ENCODE results near the gene TBX21.

The TBX21 gene

DNA sequence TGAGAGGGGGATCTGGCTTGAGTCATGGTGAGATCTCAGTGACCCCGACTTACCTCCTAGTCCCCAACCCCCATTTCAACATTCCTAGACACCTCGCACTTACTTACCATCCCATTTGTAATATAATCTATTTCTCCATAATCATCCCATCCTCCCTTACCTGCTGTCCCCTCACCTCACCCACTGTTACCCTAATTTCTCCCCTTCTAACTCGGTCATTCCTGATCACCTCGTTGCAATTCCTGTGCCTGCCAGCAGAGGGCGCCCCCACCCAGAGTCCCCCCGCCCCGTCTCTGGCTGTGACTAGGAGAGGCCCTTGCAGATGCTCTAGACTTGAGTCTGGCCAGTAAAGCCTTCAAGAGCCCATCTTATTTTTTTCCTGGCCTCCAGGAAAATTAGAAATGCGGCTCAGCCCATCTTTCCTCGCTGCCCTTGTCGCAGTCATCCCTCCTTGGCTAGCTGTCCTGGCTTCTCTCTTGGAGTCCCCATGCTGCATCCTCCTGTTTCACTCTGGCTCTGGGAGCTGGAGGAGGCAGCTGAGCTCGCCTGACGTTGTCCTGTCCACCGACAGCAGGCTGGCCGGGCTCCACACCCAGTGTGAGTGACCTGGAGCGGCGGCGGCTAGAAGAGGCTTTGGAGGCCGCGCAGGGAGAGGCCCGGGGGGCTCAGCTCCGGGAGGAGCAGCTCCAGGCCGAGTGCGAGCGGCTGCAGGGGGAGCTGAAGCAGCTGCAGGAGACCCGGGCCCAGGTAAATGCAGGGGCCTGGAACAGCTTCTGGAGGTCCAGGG, 34.1 kb upstream of the TBX21 start:
- DNase-seq (ENCODE audit: low read depth in 2 of 2): no peak

DNA sequence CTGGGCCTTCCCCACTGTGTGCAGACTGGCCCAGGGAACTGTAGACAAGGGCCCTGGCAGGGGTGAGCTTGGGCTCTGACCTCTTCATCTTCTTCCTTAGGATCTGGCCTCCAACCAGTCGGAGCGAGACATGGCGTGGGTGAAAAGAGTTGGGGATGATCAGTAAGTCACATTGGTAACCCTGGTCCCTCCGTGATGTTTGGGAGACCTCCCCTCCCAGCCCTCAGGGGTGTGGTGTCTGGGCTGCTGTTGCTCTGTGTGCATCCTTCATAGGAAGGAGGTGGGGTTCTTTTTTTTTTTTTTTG, 33.5 kb upstream of the TBX21 start:
- DNase-seq (ENCODE audit: low read depth in 2 of 2): no peak

DNA sequence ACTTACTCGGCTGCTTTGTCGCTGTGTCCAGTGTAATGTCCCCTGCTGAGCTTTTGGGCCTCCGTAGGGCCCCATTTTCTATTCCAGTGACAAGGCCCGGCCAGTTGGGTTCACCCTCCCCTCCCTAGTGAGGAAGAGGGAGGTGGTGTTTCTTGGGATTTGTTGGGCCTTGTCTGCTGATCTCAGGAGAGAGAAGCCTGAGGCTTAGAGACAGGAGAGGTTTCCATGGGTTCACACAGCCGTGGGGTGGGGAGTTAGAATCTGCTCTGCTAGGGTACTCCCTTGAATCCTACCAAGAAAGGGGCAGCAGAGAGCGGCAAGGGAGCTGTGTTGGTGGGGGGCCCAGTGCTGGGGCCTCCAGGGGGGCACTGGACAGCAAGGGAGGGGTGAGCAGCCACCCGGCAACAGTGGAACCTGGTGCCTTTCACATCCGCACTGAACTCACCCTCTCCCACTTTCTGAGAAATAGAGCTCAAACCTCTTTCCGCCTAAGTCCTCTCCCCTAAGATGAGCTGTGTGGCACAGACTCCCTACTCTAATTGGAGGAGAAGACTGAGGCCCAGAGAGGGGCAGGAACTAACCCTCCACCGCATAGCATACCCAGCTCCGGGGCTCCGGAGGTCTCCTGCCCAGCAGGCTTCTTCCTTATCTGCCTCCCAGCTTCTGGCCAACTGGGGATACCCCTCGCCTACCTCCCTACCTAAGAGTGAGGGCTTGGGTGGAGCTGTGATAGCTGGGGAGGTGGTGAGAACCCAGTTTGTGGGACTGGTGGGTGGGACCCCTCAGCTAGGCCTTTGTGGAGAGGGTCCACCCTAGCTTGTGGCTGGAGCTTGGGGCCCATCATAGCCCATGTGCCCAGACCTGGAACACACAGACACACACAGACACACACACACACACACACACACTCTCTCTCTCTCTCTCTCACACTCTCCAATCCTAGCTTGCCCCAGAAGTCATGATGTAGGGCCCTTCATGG, 32.3 kb upstream of the TBX21 start:
- no peak for DNase-seq (ENCODE audit: low read depth in 2 of 2)

DNA sequence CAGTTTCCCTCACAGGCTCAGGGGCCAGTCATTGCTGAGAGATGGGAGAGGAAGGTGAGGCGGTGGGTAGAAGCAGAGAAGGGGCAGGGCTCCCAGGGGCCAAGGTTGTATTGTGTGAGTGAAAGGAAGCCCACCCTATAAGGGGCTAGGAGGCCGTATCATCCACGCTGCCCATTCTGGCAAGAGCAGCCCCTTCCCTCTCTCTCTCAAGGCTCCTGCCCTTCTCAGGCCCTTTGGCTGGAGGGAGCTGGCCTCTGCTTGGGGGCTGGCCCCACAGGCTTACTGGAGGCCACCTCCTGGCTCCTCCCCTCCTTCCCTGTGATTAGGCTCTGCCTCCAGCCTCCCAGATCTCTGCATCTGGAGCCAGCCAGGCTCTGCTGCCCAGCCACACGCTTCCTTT, 31.4 kb upstream of the TBX21 start:
- no peak for DNase-seq (ENCODE audit: low read depth in 2 of 2)

DNA sequence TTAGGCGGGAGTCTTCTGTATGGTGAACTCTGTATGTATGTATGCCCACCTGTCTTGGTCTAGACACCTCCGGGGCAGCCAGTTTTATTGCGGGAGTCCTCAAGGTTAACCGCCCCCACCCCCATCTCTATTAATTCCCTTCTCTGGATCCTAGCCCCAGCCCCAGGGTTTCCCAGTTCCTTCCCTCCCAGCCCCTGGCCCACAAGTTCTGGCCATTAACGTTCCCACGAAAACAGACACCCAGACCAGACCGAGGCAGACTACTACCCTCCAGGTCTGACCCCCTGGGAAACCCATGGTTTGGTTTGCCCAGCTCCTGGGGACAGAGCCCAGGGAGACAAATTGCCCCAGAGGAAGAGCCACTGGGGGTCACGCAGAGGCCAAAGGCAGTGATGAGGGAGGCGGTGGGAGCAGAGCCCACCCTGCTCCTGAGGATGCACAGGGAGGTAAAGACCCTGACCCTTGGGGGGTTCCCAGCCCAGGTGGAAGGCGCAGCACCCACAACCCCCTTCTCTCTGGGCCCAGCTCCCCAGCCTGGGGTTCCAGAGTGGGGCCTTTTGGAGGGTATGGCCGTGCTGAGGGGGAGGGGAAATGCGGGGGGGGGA, 30.5 kb upstream of the TBX21 start:
- no peak for DNase-seq (ENCODE audit: low read depth in 2 of 2)

DNA sequence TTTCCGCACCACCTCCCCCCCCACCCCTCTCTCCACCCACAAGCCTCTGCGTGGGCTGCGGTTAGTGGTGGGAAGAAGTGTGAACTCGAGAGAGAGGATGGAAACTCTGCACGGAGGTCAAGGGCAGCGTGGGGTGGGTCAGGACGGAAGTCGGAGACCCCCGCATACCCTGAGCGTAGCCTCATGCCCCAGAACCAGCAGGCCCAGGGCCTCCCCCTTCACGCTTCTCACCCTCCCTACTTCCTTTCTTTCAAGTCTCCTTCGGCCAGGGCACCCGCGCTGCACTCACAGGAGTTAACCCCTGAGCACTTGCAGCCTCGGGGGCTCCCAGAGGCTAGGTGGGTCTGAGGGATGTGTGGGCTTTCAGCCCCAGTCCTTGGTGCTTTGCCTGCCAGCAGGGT, 29.8 kb upstream of the TBX21 start:
- no peak for DNase-seq (ENCODE audit: low read depth in 2 of 2)

DNA sequence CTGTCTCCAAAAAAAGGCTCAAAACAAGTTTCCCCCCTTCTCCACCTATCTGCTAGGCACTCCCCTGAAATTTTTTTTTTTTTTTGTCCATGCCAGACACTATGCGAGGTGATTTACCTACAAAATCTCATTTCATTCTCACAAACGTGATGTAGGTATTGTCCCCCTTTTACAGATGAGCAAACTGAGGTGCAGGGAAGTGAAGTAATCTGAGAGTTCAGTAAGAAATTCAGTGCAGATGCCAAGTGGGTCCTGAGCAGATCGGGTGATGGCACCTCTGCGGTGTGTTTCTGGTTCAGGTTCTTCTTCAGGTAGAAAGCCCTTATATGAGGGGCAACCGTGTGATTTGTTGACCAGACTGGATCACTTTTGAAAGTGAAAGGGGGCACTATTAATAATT, 29.4 kb upstream of the TBX21 start:
- DNase-seq (ENCODE audit: low read depth in 2 of 2): no peak

DNA sequence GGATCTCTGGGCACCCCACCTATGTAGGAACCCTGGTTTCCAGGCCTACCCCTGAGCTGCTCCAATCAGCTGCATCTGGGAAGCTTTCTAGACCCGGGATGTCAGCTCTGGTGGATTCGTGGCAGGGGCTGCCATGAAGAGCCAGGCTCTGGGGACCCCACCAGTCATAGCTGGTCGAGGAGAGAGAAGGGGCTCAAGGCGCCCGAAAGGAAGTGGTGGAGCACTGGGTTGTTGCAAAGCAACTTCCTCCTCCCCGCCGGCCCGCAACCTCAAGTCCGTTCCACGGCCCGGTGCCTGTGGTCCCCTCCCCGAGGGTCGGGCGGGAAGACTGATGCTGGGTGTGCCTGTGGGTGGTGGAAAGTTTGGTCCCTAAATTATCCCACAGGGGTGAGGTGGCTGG, 28.9 kb upstream of the TBX21 start:
- DNase-seq (ENCODE audit: low read depth in 2 of 2): no peak

DNA sequence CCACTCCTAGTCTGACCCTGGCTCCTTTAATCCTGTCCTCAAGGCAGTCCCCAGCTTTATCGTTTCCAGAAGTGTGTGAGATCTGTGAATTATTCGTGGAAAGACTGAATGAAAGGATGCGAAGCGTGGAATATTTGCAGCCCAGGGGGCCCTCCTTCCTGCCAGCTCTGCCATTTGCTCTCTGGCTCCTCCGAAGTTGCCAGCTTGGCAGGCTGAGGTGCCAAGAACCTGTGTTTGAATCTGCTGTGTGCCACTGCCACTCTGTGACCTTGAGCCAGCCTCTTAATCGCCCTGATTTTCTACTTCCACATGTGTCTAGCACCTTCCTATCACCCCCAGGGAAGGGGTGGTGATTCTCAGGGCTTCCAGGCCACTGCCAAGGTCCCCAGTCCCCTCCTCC, 28.3 kb upstream of the TBX21 start:
- no peak for DNase-seq (ENCODE audit: low read depth in 2 of 2)

DNA sequence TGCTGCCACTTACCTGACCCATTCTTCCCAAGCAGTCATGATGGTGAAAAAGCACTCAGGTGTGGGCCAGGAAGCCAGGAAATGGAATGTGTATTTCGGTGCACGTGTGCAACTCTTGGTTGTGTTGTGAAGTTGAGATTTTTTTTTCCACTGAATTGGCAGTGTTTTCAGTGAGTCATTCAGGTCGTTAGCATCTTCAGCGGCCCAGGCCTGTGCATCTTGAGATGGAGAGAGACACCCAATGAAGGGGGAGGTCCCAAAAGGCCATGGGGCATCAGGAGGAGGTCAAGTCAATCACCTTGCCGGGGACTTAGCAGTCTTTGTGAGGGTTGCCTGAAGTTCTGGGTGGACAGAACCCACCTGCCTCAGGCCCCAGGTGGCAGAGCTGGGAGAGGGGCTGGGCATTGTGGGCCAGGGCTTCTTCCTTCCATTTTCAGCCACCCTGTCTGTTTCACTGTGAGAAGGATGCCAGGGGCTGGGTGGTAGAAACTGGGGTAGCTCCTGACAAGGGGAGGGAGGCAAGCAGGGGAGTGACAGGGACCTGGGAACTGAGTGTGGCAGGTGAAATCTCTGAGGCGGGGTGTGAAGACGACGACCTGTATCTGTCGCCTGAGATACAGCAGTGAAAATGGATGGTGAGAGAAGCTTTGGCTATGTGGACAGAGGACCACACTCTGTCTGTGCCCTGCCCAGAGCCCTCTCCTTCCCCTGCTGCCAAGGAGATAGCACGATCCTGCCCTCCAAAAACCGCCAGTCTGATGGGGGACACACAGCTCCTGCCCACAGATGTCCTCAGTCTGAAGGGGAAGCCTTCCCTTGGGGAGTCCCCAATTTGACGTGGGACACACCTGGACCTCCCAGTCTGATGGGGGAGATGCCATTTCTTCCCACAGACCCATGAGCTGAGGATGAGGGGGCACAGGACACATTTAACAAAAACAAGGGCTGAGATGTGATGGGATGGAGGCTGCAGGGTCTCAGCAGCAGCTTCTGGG, 27.2 kb upstream of the TBX21 start:
- no peak for DNase-seq (ENCODE audit: low read depth in 2 of 2)

DNA sequence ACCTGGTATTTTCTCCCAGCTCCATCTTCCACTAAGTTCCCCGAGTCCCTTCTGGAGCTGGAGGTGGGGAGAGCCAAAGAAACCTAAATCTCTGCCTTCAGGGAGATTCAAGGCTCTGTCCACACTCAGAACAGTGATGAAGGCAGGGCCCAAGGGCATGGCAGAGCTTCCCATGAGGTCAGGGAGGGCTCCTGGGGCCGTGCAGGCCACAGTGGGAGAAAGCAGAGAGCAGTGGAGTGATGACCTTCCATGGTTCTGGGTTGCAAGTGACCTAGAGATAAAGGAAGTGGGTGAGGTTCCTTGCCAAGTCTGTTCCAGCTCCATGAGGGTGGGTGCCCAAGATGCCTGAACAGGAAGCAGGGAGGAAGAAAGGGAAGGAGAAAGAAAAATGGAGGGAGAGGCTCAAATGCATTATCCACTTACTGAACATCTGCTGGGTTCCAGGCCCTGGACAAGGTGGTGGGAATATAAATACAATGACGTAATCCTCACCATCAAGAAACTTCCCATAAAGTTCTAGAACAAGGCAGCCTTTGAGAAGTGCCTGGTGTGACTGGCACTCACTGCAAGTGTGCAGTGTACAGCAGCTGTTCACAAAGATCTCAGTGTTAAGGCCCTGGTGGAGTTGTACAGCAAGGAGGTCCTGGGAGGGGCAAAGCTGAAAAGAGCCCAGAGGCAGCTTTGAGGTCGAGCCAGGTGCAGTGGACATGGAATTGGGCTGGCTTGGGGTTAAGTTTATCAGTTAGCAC, 25.8 kb upstream of the TBX21 start:
- DNase-seq (ENCODE audit: low read depth in 2 of 2): no peak

DNA sequence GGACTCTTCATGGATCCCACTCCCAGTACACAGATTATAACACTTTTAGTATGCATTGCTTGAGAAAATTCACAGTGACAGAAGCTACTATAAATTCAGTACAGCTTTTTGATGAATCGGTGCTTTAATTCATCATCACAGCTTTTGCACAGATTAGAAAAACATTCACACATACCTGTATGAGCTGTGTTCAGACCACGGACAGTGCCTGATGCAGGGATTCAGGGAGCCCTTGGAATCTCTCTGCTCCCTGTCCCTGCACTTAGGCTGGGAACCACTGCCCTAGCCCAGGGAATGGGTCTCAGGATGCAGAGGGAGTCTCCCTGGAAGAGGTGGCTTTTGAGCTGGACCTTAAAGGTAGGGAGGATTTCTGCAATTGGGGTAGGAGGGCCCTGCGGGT, 25.2 kb upstream of the TBX21 start:
- no peak for DNase-seq (ENCODE audit: low read depth in 2 of 2)

DNA sequence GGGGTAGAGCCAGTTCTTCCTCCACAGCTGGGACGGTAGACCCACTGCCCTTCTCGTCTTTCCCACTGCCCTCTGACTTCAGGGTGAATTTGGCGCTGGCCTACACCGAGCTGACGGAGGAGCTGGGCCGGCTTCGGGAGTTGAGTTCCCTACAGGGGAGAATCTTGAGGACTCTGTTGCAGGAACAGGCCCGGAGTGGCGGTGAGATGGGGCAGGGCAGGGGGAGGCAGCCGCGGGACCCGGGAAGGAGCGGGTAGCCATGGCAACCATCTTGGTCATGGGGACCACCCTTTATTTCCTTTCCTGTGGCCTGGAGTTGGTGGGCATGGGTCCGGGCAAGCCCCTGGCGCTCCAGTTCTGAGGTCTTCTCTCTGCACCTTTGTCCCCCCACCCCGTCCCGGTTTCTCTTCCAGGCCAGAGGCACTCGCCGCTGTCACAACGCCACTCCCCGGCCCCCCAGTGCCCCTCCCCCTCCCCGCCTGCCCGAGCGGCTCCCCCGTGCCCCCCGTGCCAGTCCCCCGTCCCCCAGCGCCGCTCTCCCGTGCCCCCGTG, 24.6 kb upstream of the TBX21 start:
- DNase-seq (ENCODE audit: low read depth in 2 of 2): no peak

DNA sequence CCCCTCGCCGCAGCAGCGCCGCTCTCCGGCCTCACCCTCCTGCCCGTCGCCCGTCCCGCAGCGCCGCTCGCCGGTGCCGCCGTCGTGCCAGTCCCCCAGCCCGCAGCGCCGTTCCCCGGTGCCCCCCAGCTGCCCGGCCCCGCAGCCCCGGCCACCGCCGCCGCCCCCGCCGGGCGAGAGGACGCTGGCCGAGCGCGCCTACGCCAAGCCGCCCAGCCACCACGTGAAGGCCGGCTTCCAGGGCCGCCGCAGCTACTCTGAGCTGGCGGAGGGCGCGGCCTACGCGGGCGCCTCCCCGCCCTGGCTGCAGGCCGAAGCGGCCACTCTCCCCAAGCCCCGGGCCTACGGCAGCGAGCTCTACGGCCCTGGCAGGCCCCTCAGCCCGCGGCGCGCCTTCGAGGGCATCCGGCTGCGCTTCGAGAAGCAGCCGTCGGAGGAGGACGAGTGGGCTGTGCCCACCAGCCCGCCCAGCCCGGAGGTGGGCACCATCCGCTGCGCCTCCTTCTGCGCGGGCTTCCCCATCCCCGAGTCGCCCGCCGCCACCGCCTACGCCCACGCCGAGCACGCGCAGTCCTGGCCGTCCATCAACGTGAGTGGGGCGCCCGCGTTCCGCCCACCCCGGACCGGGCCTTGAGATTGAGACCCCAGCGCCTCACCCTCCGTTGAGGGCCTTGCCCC, 24.0 kb upstream of the TBX21 start:
- DNase-seq (ENCODE audit: low read depth in 2 of 2): no peak

DNA sequence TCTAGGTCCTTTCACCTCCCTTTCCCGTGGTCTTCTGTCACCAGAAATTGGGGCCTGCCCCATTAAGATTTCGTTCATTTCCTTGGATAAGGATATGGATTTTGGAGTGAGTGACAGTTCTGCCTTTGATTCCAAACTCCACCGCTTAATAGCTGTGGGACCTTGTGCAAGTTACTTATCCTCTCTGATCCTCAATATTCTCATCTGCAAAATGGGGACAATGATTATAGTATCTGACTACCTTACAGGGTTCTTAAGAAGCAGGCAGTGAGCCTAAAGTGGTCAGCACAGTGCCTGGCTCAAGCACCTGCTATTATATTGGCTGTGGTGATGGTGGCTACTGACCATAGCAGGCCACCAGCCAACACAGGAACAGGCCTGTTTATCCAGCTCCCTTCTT, 23.4 kb upstream of the TBX21 start:
- no peak for DNase-seq (ENCODE audit: low read depth in 2 of 2)

DNA sequence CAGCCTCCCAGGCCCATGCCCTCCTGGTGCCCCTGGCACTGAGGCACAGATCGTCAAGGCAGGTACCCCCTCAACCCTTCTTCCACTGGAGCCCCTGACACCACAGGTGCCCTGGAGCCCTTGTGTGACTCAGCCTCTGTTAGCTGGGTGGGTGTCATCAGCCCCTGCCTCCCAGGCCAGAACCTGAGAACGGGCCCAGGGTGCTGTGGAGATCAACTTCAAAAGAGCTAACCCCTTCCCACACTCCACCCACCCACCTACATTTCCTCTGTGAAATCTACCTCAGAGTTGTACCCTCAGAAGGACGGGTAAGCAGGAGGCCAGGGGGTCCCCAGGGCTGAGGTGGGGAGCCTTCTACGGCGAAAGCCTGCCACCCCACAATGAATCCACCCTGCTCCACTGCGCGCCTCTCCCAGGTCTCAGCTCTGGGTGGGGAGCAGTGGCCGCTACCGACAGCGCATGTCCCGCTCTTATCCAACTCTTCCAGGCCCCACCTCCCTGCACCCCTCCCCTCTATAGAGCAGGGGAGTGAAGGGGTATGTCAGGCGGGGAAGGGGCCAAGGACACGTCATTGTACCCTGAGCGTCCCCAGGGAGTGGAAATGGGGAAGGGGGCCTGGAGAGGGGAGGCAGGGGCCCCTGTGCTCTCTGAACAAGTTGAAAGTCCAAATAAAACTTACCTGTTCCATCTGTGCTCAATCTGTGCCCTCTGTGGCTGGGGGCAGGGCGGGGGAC, 21.5 kb upstream of the TBX21 start:
- no peak for DNase-seq (ENCODE audit: low read depth in 2 of 2)

DNA sequence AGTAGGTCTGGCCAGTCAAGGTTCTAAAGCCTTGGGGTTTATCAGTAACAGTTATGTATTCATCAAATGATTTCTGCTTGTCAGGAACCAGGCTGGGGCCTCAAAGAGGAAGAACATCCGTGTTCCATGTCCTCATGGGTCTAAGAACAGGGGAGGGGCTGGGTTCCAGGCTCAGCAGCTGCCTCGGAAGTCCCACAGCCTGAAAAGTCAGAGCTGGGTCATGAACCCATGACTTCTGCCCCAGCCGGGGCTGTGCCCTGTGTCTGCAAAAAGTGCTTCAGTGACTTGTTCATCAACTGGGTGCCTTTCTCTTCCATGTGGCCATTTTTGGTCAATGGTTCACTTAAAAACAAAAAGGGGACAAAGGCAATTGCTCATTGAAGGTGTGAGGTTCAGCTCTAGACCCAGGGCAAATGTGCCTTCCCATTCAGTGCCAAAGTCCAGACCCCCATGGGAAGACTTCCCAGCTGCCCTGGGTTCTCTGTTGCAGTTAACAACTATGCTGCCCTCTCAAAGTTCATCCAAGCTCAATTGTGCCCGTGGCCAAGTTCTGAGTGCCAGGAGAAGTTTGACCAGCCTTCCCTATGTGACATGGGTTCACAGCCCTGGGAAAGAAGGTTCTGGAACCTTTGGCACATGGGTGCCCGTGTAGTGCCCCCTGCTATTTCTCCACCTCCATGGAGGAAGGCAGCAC, 20.6 kb upstream of the TBX21 start:
- DNase-seq (ENCODE audit: low read depth in 2 of 2): no peak

DNA sequence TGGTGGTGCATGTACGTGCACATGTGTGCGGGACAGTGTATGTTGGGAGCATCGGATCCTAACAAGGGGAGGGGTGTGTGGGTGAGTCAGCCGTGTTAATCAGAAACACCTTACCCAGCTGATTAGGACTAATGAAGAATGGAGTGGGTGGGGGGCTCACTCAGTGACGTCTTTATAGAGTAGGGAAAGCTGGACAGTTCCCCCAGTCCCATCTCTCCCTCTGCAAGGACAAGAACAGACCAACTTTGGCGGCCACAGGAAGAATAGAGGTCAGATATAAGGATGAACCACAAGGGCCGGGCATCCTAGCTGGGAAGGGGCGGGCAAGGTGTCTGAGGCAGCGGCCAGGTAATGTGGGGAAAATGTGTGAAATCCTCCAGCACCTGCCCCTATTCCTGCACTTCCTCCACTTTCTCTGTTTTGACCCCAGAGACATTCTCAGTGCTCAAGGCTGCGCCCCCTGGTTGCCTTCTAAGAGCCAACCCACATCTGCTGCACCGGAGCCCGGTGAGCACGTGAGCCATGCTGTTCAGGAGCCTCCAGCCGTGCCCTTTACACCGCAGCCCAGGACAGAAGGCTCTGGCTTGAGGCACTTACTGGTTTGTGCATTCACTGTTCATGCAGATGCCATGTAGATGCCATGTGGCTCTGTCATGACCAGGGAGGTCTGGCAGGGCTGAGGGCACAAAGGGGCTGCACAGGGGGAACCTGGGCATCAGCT, 18.9 kb upstream of the TBX21 start:
- no peak for DNase-seq (ENCODE audit: low read depth in 2 of 2)
